Central memory CD4-positive, alpha-beta T cell (primary cell): ENCODE measurements around the gene TADA3.
"Not testable (repeated sequence)": the region's sequence is repeated elsewhere in the genome, so short reads cannot be mapped to it uniquely, and the experiment has no call there.

Source experiments
- DNase-seq: peaks from one replicate; pipeline ENCODE4 v3.0.0; 2022

Gene TADA3

DNA sequence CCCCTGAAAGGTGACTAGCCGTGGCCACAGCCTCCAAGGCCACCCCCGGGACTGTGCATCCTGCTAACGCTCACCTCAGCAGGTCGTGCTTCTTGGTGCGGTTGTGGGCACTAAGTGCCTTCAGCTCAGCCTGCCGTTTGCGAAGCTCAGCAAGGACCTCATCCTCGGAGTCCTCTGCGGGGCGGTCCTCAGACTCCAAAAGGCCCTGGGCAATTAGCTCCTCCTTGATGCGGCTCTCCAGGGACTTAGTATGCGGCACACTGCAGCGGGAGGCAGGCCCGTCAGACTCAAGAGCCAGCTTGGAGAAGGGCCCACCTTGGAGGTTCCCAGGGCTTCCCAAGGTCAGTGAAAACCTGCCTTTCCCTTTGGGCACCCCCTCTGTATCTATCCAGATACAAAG is 8.3 kb downstream of the TADA3 start:
- no peak for DNase-seq

- no peak for DNase-seq
Measured at GRCh38 chr3:9782770-9783169, 9.5 kb downstream of the TADA3 start.

- DNase-seq, result no peak
Measured at GRCh38 chr3:9781978-9782603, 10.2 kb downstream of the TADA3 start.

GRCh38 chr3:9781551-9781950 is 10.7 kb downstream of the TADA3 start:
- DNase-seq, result no peak

GRCh38 chr3:9780910-9781309 is 11.4 kb downstream of the TADA3 start:
- no peak for DNase-seq

- no peak for DNase-seq
Measured at GRCh38 chr3:9780458-9780812, 11.8 kb downstream of the TADA3 start.

DNA sequence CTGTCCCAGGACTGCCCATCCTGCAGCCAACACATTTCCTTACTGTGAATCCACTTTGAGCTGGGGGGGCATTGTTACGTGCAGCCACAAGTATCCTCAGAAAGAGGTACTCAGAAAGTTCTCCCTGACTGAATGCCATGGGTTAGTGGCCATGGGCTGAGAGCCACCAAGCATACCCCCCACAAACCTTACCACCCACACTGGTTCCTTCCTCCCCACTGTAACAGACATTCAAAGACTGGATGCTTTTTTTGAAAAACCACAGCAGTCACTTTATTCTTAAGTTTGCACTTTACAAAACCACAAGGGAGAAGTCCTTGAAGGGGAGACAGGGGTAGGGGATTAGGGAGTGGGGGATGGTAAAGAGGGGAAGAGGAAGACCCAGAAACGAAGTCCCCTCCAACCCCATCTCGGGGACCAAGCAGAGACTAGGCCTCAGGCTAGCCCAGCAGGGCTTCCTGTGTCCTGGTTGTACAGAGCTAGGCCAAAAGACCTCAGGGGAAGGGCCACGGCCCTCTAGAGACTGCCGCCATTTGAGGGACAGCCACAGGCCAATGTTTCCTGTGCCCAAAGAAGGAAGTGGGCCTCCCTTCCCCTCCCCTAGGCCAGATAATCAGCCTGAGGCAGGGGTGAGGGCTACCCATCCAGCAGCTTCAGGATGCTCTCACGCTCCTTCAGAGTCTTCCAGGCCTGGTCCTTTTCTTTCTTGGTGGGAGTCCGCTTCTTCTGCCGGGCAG is 12.4 kb downstream of the TADA3 start:
- DNase-seq, result peak; percentile 39

DNA sequence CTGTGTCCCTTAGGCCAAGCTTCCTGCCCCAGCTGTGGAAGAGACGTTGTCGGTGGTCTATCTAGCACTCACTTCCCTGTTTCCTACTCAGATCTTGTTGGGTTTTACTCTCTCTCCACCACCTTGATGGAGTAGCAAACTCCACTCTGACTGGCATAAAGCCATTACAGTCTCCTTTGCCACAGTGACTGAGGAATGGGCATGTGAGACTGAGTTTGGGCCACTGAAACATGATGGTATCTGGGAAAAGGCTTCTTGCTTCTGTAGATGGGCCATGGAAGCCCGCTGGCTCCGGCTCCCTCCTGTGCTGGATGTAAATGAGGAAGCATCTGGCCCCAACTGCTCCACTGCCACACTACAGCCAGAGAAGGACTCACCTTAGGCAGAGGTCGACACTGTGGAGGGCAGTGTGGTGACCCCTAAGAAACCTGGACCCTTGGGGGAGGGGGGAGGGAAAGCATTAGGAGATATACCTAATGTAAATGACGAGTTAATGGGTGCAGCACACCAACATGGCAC is 13.1 kb downstream of the TADA3 start:
- DNase-seq, result no peak

DNA sequence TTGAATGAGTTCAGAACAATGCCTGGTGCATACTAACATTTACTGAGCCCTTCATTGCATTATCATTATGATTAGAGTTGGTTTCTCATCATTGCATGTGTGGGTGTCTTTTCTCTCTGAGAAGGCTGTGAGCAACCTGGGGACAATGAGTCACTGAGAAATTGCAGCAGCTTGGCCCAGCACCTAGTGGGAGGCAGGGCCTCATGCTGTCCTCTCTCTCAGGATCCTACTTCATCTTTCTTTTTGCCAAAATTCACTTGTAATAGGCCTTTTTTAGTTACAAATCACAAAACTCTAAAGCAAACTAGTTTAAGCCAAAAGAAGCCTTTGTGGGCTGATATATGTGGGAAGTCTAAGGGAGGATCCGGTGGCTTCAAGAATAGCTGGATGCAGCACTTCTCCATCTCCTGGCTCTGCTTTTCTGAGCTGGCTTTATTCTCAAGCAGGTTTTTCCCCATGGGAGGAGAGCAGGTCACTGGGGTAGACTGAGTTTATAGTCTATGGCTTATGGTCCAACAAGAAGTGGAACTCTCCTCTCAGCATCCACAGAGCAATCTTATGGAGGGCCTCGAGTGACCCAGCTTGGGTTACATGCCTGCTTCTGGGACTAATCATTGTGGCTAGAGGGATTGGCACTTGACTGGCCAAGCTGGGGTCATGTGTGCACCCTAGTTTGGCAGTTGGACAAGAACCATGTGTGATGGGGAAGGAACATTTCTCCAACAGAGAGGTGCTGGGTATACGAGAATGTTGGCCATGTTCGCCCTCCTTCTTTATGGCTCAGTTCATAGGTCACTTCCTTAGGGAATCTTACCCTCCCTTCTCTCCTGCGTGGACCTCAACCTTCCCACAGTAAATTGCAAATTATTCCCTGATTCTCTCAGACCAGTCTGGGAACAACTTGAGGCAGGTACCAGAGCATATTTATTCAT is 13.9 kb downstream of the TADA3 start:
- DNase-seq, result no peak

GRCh38 chr3:9777694-9778021 is 14.6 kb downstream of the TADA3 start:
- DNase-seq, result no peak

DNA sequence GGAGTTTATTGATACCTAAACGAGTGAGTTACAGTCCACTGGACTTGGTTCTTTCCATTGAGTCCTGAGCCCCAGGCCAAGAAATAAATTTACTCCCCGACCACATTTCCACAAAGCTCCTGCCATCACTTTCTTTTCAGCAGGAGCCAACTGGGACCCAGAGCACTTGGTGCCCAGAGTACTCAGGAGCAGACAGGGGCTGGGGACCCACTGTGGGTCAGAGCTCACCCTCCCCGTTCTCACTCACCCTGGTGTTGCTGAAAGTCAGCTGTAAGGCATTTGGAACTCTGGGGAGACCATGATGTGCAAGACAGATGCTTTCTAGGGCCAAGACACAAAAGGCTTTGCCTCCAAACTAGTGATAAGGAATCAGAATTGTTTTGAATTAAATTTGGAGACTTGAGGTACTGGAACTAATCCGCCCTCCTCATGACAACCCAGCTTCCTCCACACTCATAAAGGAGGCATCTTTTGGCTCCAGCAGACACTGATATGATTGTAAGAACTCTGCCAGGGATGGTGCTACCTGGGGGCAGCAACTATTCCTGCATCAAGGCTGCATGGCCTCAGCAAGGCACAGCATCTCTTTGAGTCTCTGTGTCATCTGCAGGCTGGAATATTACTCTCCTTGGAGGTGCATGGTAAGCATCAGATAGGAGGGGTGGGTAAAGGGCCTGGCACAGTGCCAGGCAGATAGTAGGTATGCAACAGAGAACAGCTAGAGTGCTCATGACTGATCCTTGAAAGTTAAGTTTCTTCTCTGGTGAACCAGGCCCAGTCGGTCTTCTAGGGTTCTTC is 15.2 kb downstream of the TADA3 start:
- no peak for DNase-seq

- not testable (repeated sequence) for DNase-seq
Measured at GRCh38 chr3:9771007-9771406, 21.3 kb downstream of the TADA3 start.

GRCh38 chr3:9770276-9770812 is 21.9 kb downstream of the TADA3 start:
- DNase-seq, result no peak

GRCh38 chr3:9769426-9770275 is 22.6 kb downstream of the TADA3 start, which contains the start of gene CAMK1:
TSS of gene CAMK1 (minus strand) at chr3:9769947. CDS start at chr3:9767749, 2,198 bp downstream.
- peak; percentile 49 for DNase-seq

DNA sequence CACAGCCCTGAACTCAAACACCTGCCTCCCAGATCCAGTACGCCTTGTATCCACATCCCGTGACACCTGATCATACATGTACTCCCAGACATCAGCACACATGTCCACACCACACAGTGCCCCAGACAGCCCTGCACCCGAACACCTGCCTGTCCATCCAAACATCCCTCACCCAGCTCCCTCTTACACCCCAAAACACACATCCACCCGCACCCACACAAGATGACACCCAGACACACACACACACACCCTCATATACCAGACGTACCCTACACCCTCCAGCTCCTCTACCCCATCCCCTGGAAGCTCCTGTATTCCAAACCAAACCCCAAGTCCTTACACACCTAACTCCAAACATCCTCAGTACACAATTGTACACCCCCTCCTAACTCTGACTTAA is 23.3 kb downstream of the TADA3 start:
- no peak for DNase-seq

- DNase-seq, result no peak
Measured at GRCh38 chr3:9768141-9768775, 24.0 kb downstream of the TADA3 start.

- DNase-seq, result no peak
Measured at GRCh38 chr3:9767418-9767817, 24.9 kb downstream of the TADA3 start.

DNA sequence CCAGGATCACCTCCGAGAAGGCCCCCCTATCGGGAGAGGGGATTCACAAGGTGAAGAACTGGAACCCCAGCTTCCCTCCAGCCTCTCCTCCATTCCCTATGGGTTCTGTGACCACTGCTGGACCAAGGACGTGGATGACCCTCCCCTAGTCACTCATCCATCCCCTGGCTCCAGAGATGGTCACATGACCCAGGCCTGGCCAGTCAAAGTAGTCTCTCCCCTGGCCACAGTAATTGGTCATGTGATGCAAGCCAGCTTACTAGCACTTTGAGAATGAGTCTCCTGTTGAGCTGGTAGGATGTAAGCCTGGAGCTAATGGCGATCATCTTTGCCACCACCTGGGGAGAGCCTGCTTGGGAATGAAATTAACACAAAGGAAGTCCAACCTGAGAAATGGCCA is 26.4 kb downstream of the TADA3 start:
- no peak for DNase-seq

GRCh38 chr3:9762871-9763270 is 29.4 kb downstream of the TADA3 start:
- DNase-seq, result no peak

DNA sequence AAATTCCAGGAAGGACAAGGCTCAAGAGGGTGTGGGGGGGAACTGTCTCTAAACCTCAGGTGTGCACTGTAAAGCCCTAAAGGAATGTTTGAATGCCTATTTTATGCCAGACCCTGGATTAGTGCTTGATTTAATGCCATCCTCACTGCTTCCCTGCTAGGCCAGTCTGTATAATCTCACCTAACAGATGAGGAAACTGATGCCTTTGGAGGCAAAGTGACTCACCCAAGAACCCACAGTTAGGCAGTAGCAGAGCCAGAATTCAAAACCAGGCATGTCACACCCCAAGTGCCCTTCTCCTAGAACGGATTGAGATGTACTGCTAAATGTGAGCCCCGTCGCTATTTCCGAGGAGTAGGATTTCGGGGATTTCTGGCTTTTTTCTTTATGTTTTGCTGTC is 30.4 kb downstream of the TADA3 start:
- DNase-seq, result no peak
